ENCODE data around the gene TBC1D14. TPM values are rescaled to one million over a fixed set of nuclear protein-coding genes. Genes with fewer than 3 reads are reported as not detected.

TBC1D14 gene
- total and polyA plus RNA-seq, 7 donors, result 19.2 to 46.4 (median 29.5) TPM

GRCh38 chr4:6918338-6918737 is 8.7 kb downstream of the TBC1D14 start:
- no peak overlapping the region for H3K4me3 ChIP-seq
- H3K9me3 ChIP-seq, result no peaks in the 10 kb centered on the region
- H3K27ac ChIP-seq, result peak overlapping the region; percentile 40 to 73 (median 66)
- H3K27me3 ChIP-seq, result no peaks in the 10 kb centered on the region
- TF ChIP-seq POLR2A (IDR thresholded peaks at IDR 0.05), result no peak
- TF ChIP-seq CTCF (IDR thresholded peaks at IDR 0.05), result no peak
- TF ChIP-seq POLR2AphosphoS5 (IDR thresholded peaks at IDR 0.05), result no peak
- TF ChIP-seq EP300 (IDR thresholded peaks at IDR 0.05), result no peak
- peak; percentile 54 for DNase-seq
- H3K36me3 ChIP-seq, result peaks cover 0 to 2% (median 2%) of the 10 kb centered on the region in 4 donors
- WGBS, 2 donors, result 5 to 11% methylated on average over 7 of the region's 7 CpGs
- intact Hi-C loops (cut with DNase I), result no loop called here
- peaks cover 0 to 32% (median 29%) of the 10 kb centered on the region in 4 donors for H3K4me1 ChIP-seq

- Histone ChIP-seq H3K27ac (peak overlapping the region in 3 of 4 donors; percentile 8 to 39 (median 33)), H3K27me3 (no peaks in the 10 kb centered on the region), H3K9me3 (no peaks in the 10 kb centered on the region), H3K36me3 (peaks cover 7 to 16% (median 12%) of the 10 kb centered on the region in 4 donors), H3K4me1 (peaks cover 0 to 32% (median 29%) of the 10 kb centered on the region in 4 donors), H3K4me3 (no peak overlapping the region)
- TF ChIP-seq POLR2AphosphoS5 (IDR thresholded peaks at IDR 0.05), result no peak
- no peak for TF ChIP-seq EP300 (IDR thresholded peaks at IDR 0.05)
- TF ChIP-seq CTCF (IDR thresholded peaks at IDR 0.05), result no peak
- no peak for TF ChIP-seq POLR2A (IDR thresholded peaks at IDR 0.05)
- peak; percentile 62 for DNase-seq
- intact Hi-C loops (cut with DNase I), result no loop called here
- WGBS, 2 donors, result 57 to 61% methylated on average over 3 of the region's 3 CpGs
These were observed 10.5 kb downstream of the TBC1D14 start for GRCh38 chr4:6920171-6920570.

GRCh38 chr4:6923507-6923906 is 13.9 kb downstream of the TBC1D14 start:
- H3K4me3 ChIP-seq, result no peak overlapping the region
- DNase-seq, result no peak
- 98% methylated on average over 32 of the region's 32 CpGs for WGBS, 2 donors
- no peaks in the 10 kb centered on the region for H3K9me3 ChIP-seq
- no peak for TF ChIP-seq POLR2A (IDR thresholded peaks at IDR 0.05)
- TF ChIP-seq CTCF (IDR thresholded peaks at IDR 0.05), result no peak
- TF ChIP-seq POLR2AphosphoS5 (IDR thresholded peaks at IDR 0.05), result no peak
- TF ChIP-seq EP300 (IDR thresholded peaks at IDR 0.05), result no peak
- no peaks in the 10 kb centered on the region for H3K27me3 ChIP-seq
- H3K4me1 ChIP-seq, result peaks cover 0 to 15% (median 4%) of the 10 kb centered on the region in 4 donors
- no peak overlapping the region for H3K27ac ChIP-seq
- H3K36me3 ChIP-seq, result peaks cover 7 to 16% (median 12%) of the 10 kb centered on the region in 4 donors
- intact Hi-C loops (cut with DNase I), result no loop called here

- DNase-seq, result no peak
- 90 to 93% methylated on average over 12 of the region's 12 CpGs for WGBS, 2 donors
- peak overlapping the region in 3 of 4 donors; percentile 40 to 50 (median 44) for H3K27ac ChIP-seq
- H3K4me3 ChIP-seq, result no peak overlapping the region
- intact Hi-C loops (cut with DNase I), result no loop called here
- TF ChIP-seq EP300 (IDR thresholded peaks at IDR 0.05), result no peak
- TF ChIP-seq POLR2AphosphoS5 (IDR thresholded peaks at IDR 0.05), result no peak
- TF ChIP-seq CTCF (IDR thresholded peaks at IDR 0.05), result no peak
- no peak for TF ChIP-seq POLR2A (IDR thresholded peaks at IDR 0.05)
- H3K36me3 ChIP-seq, result peaks cover 7 to 16% (median 12%) of the 10 kb centered on the region in 4 donors
- H3K9me3 ChIP-seq, result no peaks in the 10 kb centered on the region
- H3K4me1 ChIP-seq, result peaks cover 0 to 22% (median 3%) of the 10 kb centered on the region in 4 donors
- H3K27me3 ChIP-seq, result no peaks in the 10 kb centered on the region
These were observed 14.7 kb downstream of the TBC1D14 start for GRCh38 chr4:6924361-6924779.

- peaks cover 7 to 16% (median 12%) of the 10 kb centered on the region in 4 donors for H3K36me3 ChIP-seq
- no peaks in the 10 kb centered on the region for H3K9me3 ChIP-seq
- intact Hi-C loops (cut with DNase I), result no loop called here
- WGBS, 2 donors, result 65 to 85% methylated on average over 14 of the region's 14 CpGs
- no peak overlapping the region for H3K4me3 ChIP-seq
- peaks cover 0 to 24% (median under 1%) of the 10 kb centered on the region in 4 donors for H3K4me1 ChIP-seq
- TF ChIP-seq POLR2AphosphoS5 (IDR thresholded peaks at IDR 0.05) (peak in 2 of 4 donors; percentile 25 to 44), CTCF (IDR thresholded peaks at IDR 0.05) (no peak), EP300 (IDR thresholded peaks at IDR 0.05) (peak in 3 of 4 donors; percentile 6 to 84 (median 65))
- DNase-seq, result peak; percentile 80
- H3K27ac ChIP-seq, result peak overlapping the region in 2 of 4 donors; percentile 19 to 59
- no peaks in the 10 kb centered on the region for H3K27me3 ChIP-seq
These were observed 15.8 kb downstream of the TBC1D14 start for GRCh38 chr4:6925357-6925836.

Measured in sigmoid colon (tissue), 7 donors.